Measurements from ENCODE around the gene WWP2.

Gene WWP2

GRCh38 chr16:69860233-69861231 is 98.4 kb downstream of the WWP2 start:
- TF ChIP-seq CTCF (conservative IDR thresholded peaks at IDR 0.05; ENCODE audit: low read depth, low read length), result no peak
- DNase-seq (ENCODE audit: low read depth), result no peak
- H3K4me3 ChIP-seq (ENCODE audit: low read depth, low read length), result no peak overlapping the region

- DNase-seq (ENCODE audit: low read depth), result peak; percentile 90
- H3K4me3 ChIP-seq (ENCODE audit: low read depth, low read length), result no peak overlapping the region
- no peak for TF ChIP-seq CTCF (conservative IDR thresholded peaks at IDR 0.05; ENCODE audit: low read depth, low read length)
Observed at GRCh38 chr16:69861292-69862030, 99.3 kb downstream of the WWP2 start.

GRCh38 chr16:69863401-69864281 is 101.5 kb downstream of the WWP2 start:
- TF ChIP-seq CTCF (conservative IDR thresholded peaks at IDR 0.05; ENCODE audit: low read depth, low read length), result no peak
- no peak for DNase-seq (ENCODE audit: low read depth)
- no peak overlapping the region for H3K4me3 ChIP-seq (ENCODE audit: low read depth, low read length)

- no peak overlapping the region for H3K4me3 ChIP-seq (ENCODE audit: low read depth, low read length)
- no peak for TF ChIP-seq CTCF (conservative IDR thresholded peaks at IDR 0.05; ENCODE audit: low read depth, low read length)
- peak; percentile 93 for DNase-seq (ENCODE audit: low read depth)
Observed at GRCh38 chr16:69865701-69866100, 103.6 kb downstream of the WWP2 start.

- TF ChIP-seq CTCF (conservative IDR thresholded peaks at IDR 0.05; ENCODE audit: low read depth, low read length), result no peak
- DNase-seq (ENCODE audit: low read depth), result no peak
- no peak overlapping the region for H3K4me3 ChIP-seq (ENCODE audit: low read depth, low read length)
Observed at GRCh38 chr16:69867784-69868560, 105.8 kb downstream of the WWP2 start.

GRCh38 chr16:69870761-69871160 is 108.6 kb downstream of the WWP2 start:
- TF ChIP-seq CTCF (conservative IDR thresholded peaks at IDR 0.05; ENCODE audit: low read depth, low read length), result no peak
- H3K4me3 ChIP-seq (ENCODE audit: low read depth, low read length), result no peak overlapping the region
- no peak for DNase-seq (ENCODE audit: low read depth)
